Heart left ventricle (tissue), 13 donors: ENCODE measurements around the gene SETD6.

Experiments
- POLR2A ChIP-seq, 2 donors: fragments of 450-650 bp; IDR thresholded peaks; one replicate each; pipeline ENCODE4 v1.6.1; 2017; ENCODE audit warnings: antibody characterized with exemption in 2 of 2, mild to moderate bottlenecking in 2 of 2, moderate library complexity in 2 of 2
- TF ChIP-seq, protein P1 (sequence below), 12 donors: fragments of 200-600 bp; sonication (generic) in 4 of 12; IDR thresholded peaks; one replicate each; pipeline versions ENCODE4 v1.5.0 to v1.8.0; 2018 to 2022; ENCODE audit warnings: antibody characterized with exemption in 12 of 12, mild to moderate bottlenecking in 5 of 12
- donor health status: ischemic (EF 13 %, LVEDD 7.1; RV severe dilation, severe dysfunction).
- donor health status: DM: no; HTN: yes; CAD: no.
- donor health status: DM: no; HTN: no; CAD: no.
- donor health status: ischemic (EF 25% LVEDD 6.9; RV normal size, moderate dysfunction).
- donor health status: ischemic (EF 25% LVEDD 5.7; RV mildly dilated, moderate dysfunction).
- donor health status: ischemic (EF 35%, LVEDD 5.7; RV mildly dilated, moderate dysfunction).
- donor health status: nonischemic (EF 11% LVEDD 7.7; RV severe dilation, severe dysfunction).
- donor health status: DM: yes; HTN: yes; CAD: no.
- donor health status: PGD.
- donor health status: ischemic (EF 29% LVEDD 5.4; RV normal size, mild dysfunction).
- donor health status: nonischemic (EF 23%, LVEDD 6.1; RV moderate dilation, normal function).

DNA sequence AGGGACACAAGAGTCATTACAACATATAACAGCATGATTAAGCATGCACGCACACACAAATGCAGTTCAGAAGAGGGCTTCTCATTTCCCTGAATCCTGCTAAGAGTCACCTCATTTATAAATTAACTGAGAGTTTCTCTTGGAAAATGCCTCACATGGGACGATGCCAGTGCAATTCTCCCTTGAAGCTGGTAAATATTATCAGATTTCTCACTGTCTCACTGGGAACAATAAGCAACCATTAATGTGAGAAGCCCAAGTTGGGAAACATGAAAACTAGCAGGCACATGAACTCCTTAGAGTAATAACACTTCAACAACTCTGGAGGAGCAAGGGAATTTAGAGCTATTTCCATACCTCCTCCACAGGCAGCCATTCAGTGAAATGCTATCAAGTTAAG lies 26.4 kb downstream of the SETD6 start:
- TF ChIP-seq, protein P1, sequence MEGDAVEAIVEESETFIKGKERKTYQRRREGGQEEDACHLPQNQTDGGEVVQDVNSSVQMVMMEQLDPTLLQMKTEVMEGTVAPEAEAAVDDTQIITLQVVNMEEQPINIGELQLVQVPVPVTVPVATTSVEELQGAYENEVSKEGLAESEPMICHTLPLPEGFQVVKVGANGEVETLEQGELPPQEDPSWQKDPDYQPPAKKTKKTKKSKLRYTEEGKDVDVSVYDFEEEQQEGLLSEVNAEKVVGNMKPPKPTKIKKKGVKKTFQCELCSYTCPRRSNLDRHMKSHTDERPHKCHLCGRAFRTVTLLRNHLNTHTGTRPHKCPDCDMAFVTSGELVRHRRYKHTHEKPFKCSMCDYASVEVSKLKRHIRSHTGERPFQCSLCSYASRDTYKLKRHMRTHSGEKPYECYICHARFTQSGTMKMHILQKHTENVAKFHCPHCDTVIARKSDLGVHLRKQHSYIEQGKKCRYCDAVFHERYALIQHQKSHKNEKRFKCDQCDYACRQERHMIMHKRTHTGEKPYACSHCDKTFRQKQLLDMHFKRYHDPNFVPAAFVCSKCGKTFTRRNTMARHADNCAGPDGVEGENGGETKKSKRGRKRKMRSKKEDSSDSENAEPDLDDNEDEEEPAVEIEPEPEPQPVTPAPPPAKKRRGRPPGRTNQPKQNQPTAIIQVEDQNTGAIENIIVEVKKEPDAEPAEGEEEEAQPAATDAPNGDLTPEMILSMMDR (IDR thresholded peaks at IDR 0.05), result no peak
- TF ChIP-seq POLR2A (IDR thresholded peaks at IDR 0.05), result no peak
